ENCODE results near the gene CRAMP1.
A peak's percentile ranks its signal among the peaks of the same experiment; 100 is the strongest.
"Not testable (repeated sequence)": the region's sequence is repeated elsewhere in the genome, so short reads cannot be mapped to it uniquely, and the experiment has no call there.

Gene CRAMP1

GRCh38 chr16:1713331-1713730 lies 101.2 kb downstream of the CRAMP1 start:
- H3K4me2 ChIP-seq = peak overlapping the region; percentile 60
- peaks cover 61% of the 10 kb centered on the region for H3K36me3 ChIP-seq
- H3K9ac ChIP-seq = peak overlapping the region; percentile 27; the same call in 1 of the 2 replicates
- no peaks in the 10 kb centered on the region for H3K9me3 ChIP-seq
- H3K4me1 ChIP-seq = peaks cover 70% of the 10 kb centered on the region
- no peaks in the 10 kb centered on the region for H3K27me3 ChIP-seq
- H3K27ac ChIP-seq = no peak overlapping the region
- H4K20me1 ChIP-seq = peaks cover 95% of the 10 kb centered on the region
- H3K4me3 ChIP-seq = no peak overlapping the region
- no peak for TF ChIP-seq Cebpa-rat (IDR thresholded peaks at IDR 0.05)

- no peaks in the 10 kb centered on the region for H3K27me3 ChIP-seq
- H3K36me3 ChIP-seq = peaks cover 55% of the 10 kb centered on the region
- H3K4me1 ChIP-seq = peaks cover 68% of the 10 kb centered on the region
- H3K9me3 ChIP-seq = no peaks in the 10 kb centered on the region
- H3K4me2 ChIP-seq = peak overlapping the region; percentile 60
- peaks cover 95% of the 10 kb centered on the region for H4K20me1 ChIP-seq
- TF ChIP-seq Cebpa-rat (IDR thresholded peaks at IDR 0.05) = no peak
- no peak overlapping the region for H3K27ac ChIP-seq
- H3K4me3 ChIP-seq = no peak overlapping the region
- no peak overlapping the region for H3K9ac ChIP-seq
Measured at GRCh38 chr16:1713933-1714332, 101.8 kb downstream of the CRAMP1 start.

- no peak for TF ChIP-seq Cebpa-rat (IDR thresholded peaks at IDR 0.05)
- H3K4me3 ChIP-seq = no peak overlapping the region
- H3K4me1 ChIP-seq = peaks cover 69% of the 10 kb centered on the region
- no peak overlapping the region for H3K9ac ChIP-seq
- H3K9me3 ChIP-seq = no peaks in the 10 kb centered on the region
- peaks cover 95% of the 10 kb centered on the region for H4K20me1 ChIP-seq
- H3K27me3 ChIP-seq = no peaks in the 10 kb centered on the region
- peaks cover 43% of the 10 kb centered on the region for H3K36me3 ChIP-seq
- H3K4me2 ChIP-seq = no peak overlapping the region
- H3K27ac ChIP-seq = no peak overlapping the region
Measured at GRCh38 chr16:1715220-1715619, 103.1 kb downstream of the CRAMP1 start.

- H3K9ac ChIP-seq, H3K27ac ChIP-seq, H3K27me3 ChIP-seq, H3K9me3 ChIP-seq, H3K4me2 ChIP-seq, H3K4me3 ChIP-seq: not testable (repeated sequence)
- Histone ChIP-seq H4K20me1 (peaks cover 77% of the 10 kb centered on the region), H3K36me3 (peaks cover 20% of the 10 kb centered on the region), H3K4me1 (peaks cover 65% of the 10 kb centered on the region)
Measured at GRCh38 chr16:1718236-1718635, 106.1 kb downstream of the CRAMP1 start.

- H3K27me3 ChIP-seq, H3K9ac ChIP-seq, H3K9me3 ChIP-seq, H3K4me3 ChIP-seq: not testable (repeated sequence)
- peak overlapping the region; percentile 26; the same call in 1 of the 2 replicates for H3K27ac ChIP-seq
- peaks cover 30% of the 10 kb centered on the region for H3K36me3 ChIP-seq
- peaks cover 77% of the 10 kb centered on the region for H4K20me1 ChIP-seq
- peak overlapping the region; percentile 16; the same call in 1 of the 2 replicates for H3K4me2 ChIP-seq
- peaks cover 65% of the 10 kb centered on the region for H3K4me1 ChIP-seq
Measured at GRCh38 chr16:1719559-1720229, 107.5 kb downstream of the CRAMP1 start.

- Histone ChIP-seq H3K9ac (no peak overlapping the region), H3K4me3 (no peak overlapping the region), H4K20me1 (peaks cover 70% of the 10 kb centered on the region), H3K4me2 (peak overlapping the region; percentile 75), H3K9me3 (no peaks in the 10 kb centered on the region), H3K27ac (peak overlapping the region; percentile 29; the same call in 1 of the 2 replicates), H3K27me3 (no peaks in the 10 kb centered on the region), H3K4me1 (peaks cover 76% of the 10 kb centered on the region), H3K36me3 (peaks cover 30% of the 10 kb centered on the region)
- TF ChIP-seq Cebpa-rat (IDR thresholded peaks at IDR 0.05) = no peak
Measured at GRCh38 chr16:1721372-1721771, 109.2 kb downstream of the CRAMP1 start.

GRCh38 chr16:1723450-1724147 lies 111.4 kb downstream of the CRAMP1 start:
- Histone ChIP-seq H3K4me3 (no peak overlapping the region), H3K4me2 (peak overlapping the region; percentile 75), H3K4me1 (peaks cover 64% of the 10 kb centered on the region), H3K27ac (peak overlapping the region; percentile 78), H3K9ac (peak overlapping the region; percentile 18; the same call in 1 of the 2 replicates), H3K9me3 (no peaks in the 10 kb centered on the region), H4K20me1 (peaks cover 71% of the 10 kb centered on the region), H3K27me3 (no peaks in the 10 kb centered on the region), H3K36me3 (peaks cover 49% of the 10 kb centered on the region)
- no peak for TF ChIP-seq Cebpa-rat (IDR thresholded peaks at IDR 0.05)

GRCh38 chr16:1724491-1724890 lies 112.3 kb downstream of the CRAMP1 start:
- Histone ChIP-seq H3K9me3 (no peaks in the 10 kb centered on the region), H3K27me3 (no peaks in the 10 kb centered on the region), H3K9ac (0 out of 2 replicates have a peak overlapping the region, but pooled peaks have one; percentile 18), H3K4me3 (no peak overlapping the region), H3K36me3 (peaks cover 58% of the 10 kb centered on the region), H3K27ac (peak overlapping the region; percentile 35), H3K4me2 (peak overlapping the region; percentile 75), H3K4me1 (peaks cover 56% of the 10 kb centered on the region), H4K20me1 (peaks cover 70% of the 10 kb centered on the region)
- no peak for TF ChIP-seq Cebpa-rat (IDR thresholded peaks at IDR 0.05)

GRCh38 chr16:1726661-1727502 lies 114.7 kb downstream of the CRAMP1 start:
- H3K9me3 ChIP-seq = no peaks in the 10 kb centered on the region
- no peak overlapping the region for H3K4me3 ChIP-seq
- H3K9ac ChIP-seq = no peak overlapping the region; the same call in 1 of the 2 replicates
- no peak overlapping the region for H3K27ac ChIP-seq
- H3K4me1 ChIP-seq = peaks cover 39% of the 10 kb centered on the region
- H3K36me3 ChIP-seq = peaks cover 80% of the 10 kb centered on the region
- H3K27me3 ChIP-seq = no peaks in the 10 kb centered on the region
- H4K20me1 ChIP-seq = peaks cover 65% of the 10 kb centered on the region
- no peak overlapping the region for H3K4me2 ChIP-seq
- no peak for TF ChIP-seq Cebpa-rat (IDR thresholded peaks at IDR 0.05)

Data from BLaER1 (cell line).